ENCODE measurements around the gene DBN1. TPM values are rescaled to one million over a fixed set of nuclear protein-coding genes. Genes with fewer than 3 reads are reported as not detected.

The DBN1 gene
- total and polyA plus RNA-seq, 2 of the 8 experiments (the other 6 are each of a cell fraction or from before 2014, with no cell fraction given) = 168 to 333 TPM

DNA sequence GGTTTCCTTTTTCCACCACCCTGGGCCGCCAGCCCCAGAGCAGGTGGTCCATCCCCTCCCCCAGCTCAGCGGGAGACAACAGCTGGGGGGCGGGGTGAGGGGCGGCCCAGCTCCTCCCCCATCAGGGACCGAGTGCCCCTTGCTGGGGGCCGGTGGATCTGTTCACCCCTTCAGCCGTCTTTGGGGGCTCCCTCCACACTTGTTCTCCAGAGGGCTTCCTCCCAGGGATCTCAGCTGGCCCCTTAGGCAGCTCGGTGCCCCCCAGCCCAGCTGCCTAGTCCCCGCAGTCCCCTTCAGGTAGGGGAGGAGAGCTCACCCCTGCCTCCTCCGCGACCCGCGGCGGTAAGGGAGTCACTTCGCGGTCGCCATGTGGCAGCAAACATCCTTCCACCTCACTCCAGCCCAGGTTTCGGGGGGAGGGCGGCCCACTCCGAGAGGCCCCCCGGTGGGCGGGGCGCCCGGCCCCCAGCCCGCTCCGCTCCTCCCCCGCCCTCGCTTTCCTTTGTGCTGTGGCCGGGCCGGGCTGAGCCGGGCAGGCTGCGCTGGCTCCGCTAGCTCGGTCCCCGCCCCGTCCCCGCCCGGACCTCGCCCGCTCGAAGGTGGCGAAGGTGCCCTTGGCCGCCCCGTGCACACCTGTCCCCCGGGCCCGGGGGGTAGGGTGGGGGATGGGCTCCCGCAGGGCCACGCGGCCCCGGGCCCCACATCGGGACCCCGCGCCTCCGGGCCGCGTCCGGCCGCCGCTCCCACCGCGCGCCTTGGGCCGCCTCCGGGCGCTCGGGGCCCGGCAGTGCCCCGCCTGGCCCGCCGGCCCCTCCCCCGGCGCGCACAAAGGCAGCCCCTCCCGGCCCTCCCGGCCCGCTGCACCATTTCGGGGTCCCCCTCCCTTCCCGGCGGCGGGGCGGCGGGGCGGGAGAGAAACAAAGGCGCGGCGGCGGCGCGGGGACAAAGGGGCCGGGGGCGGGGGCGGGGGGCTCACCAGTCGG, 683 bp downstream of the DBN1 start (continued):
- TF ChIP-seq EGR1 (IDR thresholded peaks at IDR 0.05; ENCODE audit: borderline replicate concordance, low read depth, low read length) (no peak), SP2 (IDR thresholded peaks at IDR 0.05; ENCODE audit: low read length) (no peak), RFX5 (IDR thresholded peaks at IDR 0.05; ENCODE audit: borderline replicate concordance, low read depth, low read length) (no peak), SIN3A (conservative IDR thresholded peaks at IDR 0.05 in 1 of 2, IDR thresholded peaks at IDR 0.05 in 1 of 2; ENCODE audit: low read depth in 1 of 2, low read length in 2 of 2) (peak in 1 of 2 experiments; percentile 77; a peak in 1 of 4 replicates), SIRT6 (IDR thresholded peaks at IDR 0.05; ENCODE audit: low read length) (no peak), PHF8 (conservative IDR thresholded peaks at IDR 0.05; ENCODE audit: low read depth, low read length) (peak; percentile 48), EZH2 (IDR thresholded peaks at IDR 0.05; ENCODE audit: low read depth, low read length, severe bottlenecking) (no peak), TCF12 (IDR thresholded peaks at IDR 0.05; ENCODE audit: low read depth, low read length) (peak; percentile 47; the same call in 1 of the 2 replicates)
- TF ChIP-seq, protein P1, sequence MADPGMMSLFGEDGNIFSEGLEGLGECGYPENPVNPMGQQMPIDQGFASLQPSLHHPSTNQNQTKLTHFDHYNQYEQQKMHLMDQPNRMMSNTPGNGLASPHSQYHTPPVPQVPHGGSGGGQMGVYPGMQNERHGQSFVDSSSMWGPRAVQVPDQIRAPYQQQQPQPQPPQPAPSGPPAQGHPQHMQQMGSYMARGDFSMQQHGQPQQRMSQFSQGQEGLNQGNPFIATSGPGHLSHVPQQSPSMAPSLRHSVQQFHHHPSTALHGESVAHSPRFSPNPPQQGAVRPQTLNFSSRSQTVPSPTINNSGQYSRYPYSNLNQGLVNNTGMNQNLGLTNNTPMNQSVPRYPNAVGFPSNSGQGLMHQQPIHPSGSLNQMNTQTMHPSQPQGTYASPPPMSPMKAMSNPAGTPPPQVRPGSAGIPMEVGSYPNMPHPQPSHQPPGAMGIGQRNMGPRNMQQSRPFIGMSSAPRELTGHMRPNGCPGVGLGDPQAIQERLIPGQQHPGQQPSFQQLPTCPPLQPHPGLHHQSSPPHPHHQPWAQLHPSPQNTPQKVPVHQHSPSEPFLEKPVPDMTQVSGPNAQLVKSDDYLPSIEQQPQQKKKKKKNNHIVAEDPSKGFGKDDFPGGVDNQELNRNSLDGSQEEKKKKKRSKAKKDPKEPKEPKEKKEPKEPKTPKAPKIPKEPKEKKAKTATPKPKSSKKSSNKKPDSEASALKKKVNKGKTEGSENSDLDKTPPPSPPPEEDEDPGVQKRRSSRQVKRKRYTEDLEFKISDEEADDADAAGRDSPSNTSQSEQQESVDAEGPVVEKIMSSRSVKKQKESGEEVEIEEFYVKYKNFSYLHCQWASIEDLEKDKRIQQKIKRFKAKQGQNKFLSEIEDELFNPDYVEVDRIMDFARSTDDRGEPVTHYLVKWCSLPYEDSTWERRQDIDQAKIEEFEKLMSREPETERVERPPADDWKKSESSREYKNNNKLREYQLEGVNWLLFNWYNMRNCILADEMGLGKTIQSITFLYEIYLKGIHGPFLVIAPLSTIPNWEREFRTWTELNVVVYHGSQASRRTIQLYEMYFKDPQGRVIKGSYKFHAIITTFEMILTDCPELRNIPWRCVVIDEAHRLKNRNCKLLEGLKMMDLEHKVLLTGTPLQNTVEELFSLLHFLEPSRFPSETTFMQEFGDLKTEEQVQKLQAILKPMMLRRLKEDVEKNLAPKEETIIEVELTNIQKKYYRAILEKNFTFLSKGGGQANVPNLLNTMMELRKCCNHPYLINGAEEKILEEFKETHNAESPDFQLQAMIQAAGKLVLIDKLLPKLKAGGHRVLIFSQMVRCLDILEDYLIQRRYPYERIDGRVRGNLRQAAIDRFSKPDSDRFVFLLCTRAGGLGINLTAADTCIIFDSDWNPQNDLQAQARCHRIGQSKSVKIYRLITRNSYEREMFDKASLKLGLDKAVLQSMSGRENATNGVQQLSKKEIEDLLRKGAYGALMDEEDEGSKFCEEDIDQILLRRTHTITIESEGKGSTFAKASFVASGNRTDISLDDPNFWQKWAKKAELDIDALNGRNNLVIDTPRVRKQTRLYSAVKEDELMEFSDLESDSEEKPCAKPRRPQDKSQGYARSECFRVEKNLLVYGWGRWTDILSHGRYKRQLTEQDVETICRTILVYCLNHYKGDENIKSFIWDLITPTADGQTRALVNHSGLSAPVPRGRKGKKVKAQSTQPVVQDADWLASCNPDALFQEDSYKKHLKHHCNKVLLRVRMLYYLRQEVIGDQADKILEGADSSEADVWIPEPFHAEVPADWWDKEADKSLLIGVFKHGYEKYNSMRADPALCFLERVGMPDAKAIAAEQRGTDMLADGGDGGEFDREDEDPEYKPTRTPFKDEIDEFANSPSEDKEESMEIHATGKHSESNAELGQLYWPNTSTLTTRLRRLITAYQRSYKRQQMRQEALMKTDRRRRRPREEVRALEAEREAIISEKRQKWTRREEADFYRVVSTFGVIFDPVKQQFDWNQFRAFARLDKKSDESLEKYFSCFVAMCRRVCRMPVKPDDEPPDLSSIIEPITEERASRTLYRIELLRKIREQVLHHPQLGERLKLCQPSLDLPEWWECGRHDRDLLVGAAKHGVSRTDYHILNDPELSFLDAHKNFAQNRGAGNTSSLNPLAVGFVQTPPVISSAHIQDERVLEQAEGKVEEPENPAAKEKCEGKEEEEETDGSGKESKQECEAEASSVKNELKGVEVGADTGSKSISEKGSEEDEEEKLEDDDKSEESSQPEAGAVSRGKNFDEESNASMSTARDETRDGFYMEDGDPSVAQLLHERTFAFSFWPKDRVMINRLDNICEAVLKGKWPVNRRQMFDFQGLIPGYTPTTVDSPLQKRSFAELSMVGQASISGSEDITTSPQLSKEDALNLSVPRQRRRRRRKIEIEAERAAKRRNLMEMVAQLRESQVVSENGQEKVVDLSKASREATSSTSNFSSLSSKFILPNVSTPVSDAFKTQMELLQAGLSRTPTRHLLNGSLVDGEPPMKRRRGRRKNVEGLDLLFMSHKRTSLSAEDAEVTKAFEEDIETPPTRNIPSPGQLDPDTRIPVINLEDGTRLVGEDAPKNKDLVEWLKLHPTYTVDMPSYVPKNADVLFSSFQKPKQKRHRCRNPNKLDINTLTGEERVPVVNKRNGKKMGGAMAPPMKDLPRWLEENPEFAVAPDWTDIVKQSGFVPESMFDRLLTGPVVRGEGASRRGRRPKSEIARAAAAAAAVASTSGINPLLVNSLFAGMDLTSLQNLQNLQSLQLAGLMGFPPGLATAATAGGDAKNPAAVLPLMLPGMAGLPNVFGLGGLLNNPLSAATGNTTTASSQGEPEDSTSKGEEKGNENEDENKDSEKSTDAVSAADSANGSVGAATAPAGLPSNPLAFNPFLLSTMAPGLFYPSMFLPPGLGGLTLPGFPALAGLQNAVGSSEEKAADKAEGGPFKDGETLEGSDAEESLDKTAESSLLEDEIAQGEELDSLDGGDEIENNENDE (IDR thresholded peaks at IDR 0.05; ENCODE audit: insufficient replicate concordance, low read length) = no peak
